Hepatocyte (in vitro differentiated cells): ENCODE measurements around the gene ASTN2. TPM values are rescaled to one million over a fixed set of nuclear protein-coding genes. Genes with fewer than 3 reads are reported as not detected.

Source experiments
- DNase-seq: peaks from one replicate; pipeline ENCODE4 v3.0.0-alpha.2; 2016; ENCODE audit warnings: low spot score
- H2AFZ ChIP-seq: fragments of 200-600 bp; sonication (generic); 2 replicates; pipeline ENCODE4 v1.6.0; 2016; ENCODE audit warnings: antibody characterized with exemption, mild to moderate bottlenecking
- H3K27ac ChIP-seq: fragments of 200-600 bp; sonication (generic); 2 replicates; pipeline ENCODE4 v1.5.1; 2016; ENCODE audit warnings: mild to moderate bottlenecking
- H3K27me3 ChIP-seq: fragments of 200-600 bp; sonication (generic); 2 replicates; pipeline ENCODE4 v1.6.1; 2016
- H3K36me3 ChIP-seq: fragments of 200-600 bp; sonication (generic); replicated peaks from 2 replicates; pipeline ENCODE4 v1.5.1; 2016; ENCODE audit warnings: low read depth; ENCODE audit not compliant: insufficient read depth
- H3K4me1 ChIP-seq: fragments of 200-600 bp; sonication (generic); 2 replicates; pipeline ENCODE4 v1.5.1; 2016; ENCODE audit warnings: mild to moderate bottlenecking, moderate library complexity; ENCODE audit not compliant: insufficient read depth
- H3K4me2 ChIP-seq: fragments of 200-600 bp; sonication (generic); 2 replicates; pipeline ENCODE4 v1.6.0; 2016
- H3K4me3 ChIP-seq: fragments of 200-600 bp; sonication (generic); 2 replicates; pipeline ENCODE4 v1.5.1; 2016; ENCODE audit warnings: mild to moderate bottlenecking
- H3K79me2 ChIP-seq: fragments of 200-600 bp; sonication (generic); 2 replicates; pipeline ENCODE4 v1.6.0; 2017; ENCODE audit warnings: mild to moderate bottlenecking
- H3K9me2 ChIP-seq: fragments of 200-600 bp; sonication (generic); replicated peaks from 2 replicates; pipeline ENCODE4 v1.6.0; 2017; ENCODE audit warnings: mild to moderate bottlenecking; ENCODE audit not compliant: insufficient read depth
- H3K9me3 ChIP-seq: fragments of 200-600 bp; sonication (generic); 2 replicates; pipeline ENCODE4 v1.5.1; 2016; ENCODE audit warnings: low read depth, mild to moderate bottlenecking
- H4K20me1 ChIP-seq: fragments of 200-600 bp; sonication (generic); 2 replicates; pipeline ENCODE4 v1.6.0; 2016; ENCODE audit warnings: mild to moderate bottlenecking; ENCODE audit not compliant: insufficient read depth, poor library complexity, severe bottlenecking
- CTCF ChIP-seq: fragments of 200-600 bp; sonication (generic); IDR thresholded peaks from 2 replicates; pipeline ENCODE4 v1.5.1; 2016; ENCODE audit warnings: antibody characterized with exemption, mild to moderate bottlenecking; ENCODE audit not compliant: poor library complexity
- EZH2 ChIP-seq: fragments of 200-600 bp; sonication (generic); IDR thresholded peaks from 2 replicates; pipeline ENCODE4 v1.6.1; 2016; ENCODE audit warnings: antibody characterized with exemption, mild to moderate bottlenecking, borderline replicate concordance
- EZH2phosphoT487 ChIP-seq: fragments of 200-600 bp; sonication (generic); IDR thresholded peaks from one replicate; pipeline ENCODE4 v1.6.1; 2018; ENCODE audit warnings: antibody characterized with exemption, mild to moderate bottlenecking, low read depth, moderate library complexity; ENCODE audit not compliant: unreplicated experiment, severe bottlenecking
- WGBS: methylation state at CpG from one replicate; pipeline ENCODE4 v1.1.6; 2016; ENCODE audit warnings: low lambda C conversion rate; ENCODE audit errors: missing lambda C conversion rate; 5-methylcytosine and 5-hydroxymethylcytosine counted together
- polyA plus RNA-seq: library from polyadenylated mRNA; unstranded; fragments of >200 nt; fragmentation: Nextera tagmentation; extraction: Ambion mirVana; gene quantifications from 2 replicates; pipeline ENCODE4 v1.2.1, GENCODE V29; 2016
- total RNA-seq: library from RNA; depleted of rRNA; stranded (reverse); fragments of >200 nt; gene quantifications from 2 replicates; pipeline ENCODE4 v1.2.3, GENCODE V29; 2014

The ASTN2 gene
- total and polyA plus RNA-seq, 2 experiments from 2014 or later, result 6.4 to 8.4 TPM

GRCh38 chr9:116387934-116388698 lies 1026.7 kb downstream of the ASTN2 start:
- no peak overlapping the region for H2AFZ ChIP-seq
- no peaks in the 10 kb centered on the region for H3K79me2 ChIP-seq
- DNase-seq, result no peak
- H3K4me2 ChIP-seq, result no peak overlapping the region
- no peak overlapping the region for H3K27ac ChIP-seq
- no peak for TF ChIP-seq EZH2phosphoT487
- no peak for TF ChIP-seq CTCF
- TF ChIP-seq EZH2, result no peak
- H4K20me1 ChIP-seq, result no peaks in the 10 kb centered on the region
- no peaks in the 10 kb centered on the region for H3K4me1 ChIP-seq
- no peak overlapping the region for H3K4me3 ChIP-seq
- 77% methylated on average over 6 of the region's 6 CpGs for WGBS
- H3K9me3 ChIP-seq, result no peaks in the 10 kb centered on the region
- no peaks in the 10 kb centered on the region for H3K9me2 ChIP-seq
- no peaks in the 10 kb centered on the region for H3K27me3 ChIP-seq
- H3K36me3 ChIP-seq, result no peaks in the 10 kb centered on the region

GRCh38 chr9:116383936-116384335 lies 1030.9 kb downstream of the ASTN2 start:
- H3K36me3 ChIP-seq, result no peaks in the 10 kb centered on the region
- WGBS, result 44% methylated on average over 4 of the region's 4 CpGs
- H3K4me3 ChIP-seq, result no peak overlapping the region
- H3K27me3 ChIP-seq, result no peaks in the 10 kb centered on the region
- no peaks in the 10 kb centered on the region for H3K9me3 ChIP-seq
- DNase-seq, result no peak
- H4K20me1 ChIP-seq, result no peaks in the 10 kb centered on the region
- H3K9me2 ChIP-seq, result no peaks in the 10 kb centered on the region
- no peak overlapping the region for H3K4me2 ChIP-seq
- H2AFZ ChIP-seq, result no peak overlapping the region
- H3K27ac ChIP-seq, result no peak overlapping the region
- no peak for TF ChIP-seq EZH2
- TF ChIP-seq EZH2phosphoT487, result no peak
- no peak for TF ChIP-seq CTCF
- H3K79me2 ChIP-seq, result no peaks in the 10 kb centered on the region
- no peaks in the 10 kb centered on the region for H3K4me1 ChIP-seq

- TF ChIP-seq CTCF, result no peak
- TF ChIP-seq EZH2, result no peak
- no peak for TF ChIP-seq EZH2phosphoT487
- H3K27me3 ChIP-seq, result no peaks in the 10 kb centered on the region
Measured at GRCh38 chr9:116383133-116383532, 1031.7 kb downstream of the ASTN2 start.

GRCh38 chr9:116382053-116382452 lies 1032.8 kb downstream of the ASTN2 start:
- Histone ChIP-seq H3K27me3 (no peaks in the 10 kb centered on the region), H3K79me2 (no peaks in the 10 kb centered on the region), H3K9me3 (no peaks in the 10 kb centered on the region), H3K36me3 (no peaks in the 10 kb centered on the region), H3K9me2 (no peaks in the 10 kb centered on the region), H4K20me1 (no peaks in the 10 kb centered on the region), H3K4me1 (no peaks in the 10 kb centered on the region), H3K4me2 (no peak overlapping the region), H3K27ac (no peak overlapping the region), H3K4me3 (no peak overlapping the region), H2AFZ (no peak overlapping the region)
- TF ChIP-seq EZH2, result no peak
- no peak for TF ChIP-seq CTCF
- TF ChIP-seq EZH2phosphoT487, result no peak
- 82% methylated on average over 4 of the region's 4 CpGs for WGBS
- no peak for DNase-seq

More at GRCh38 chr9:116383133-116383532, 1031.7 kb downstream of the ASTN2 start:
- 86% methylated on average over 5 of the region's 5 CpGs for WGBS
- Histone ChIP-seq H3K27ac (no peak overlapping the region), H3K4me1 (no peaks in the 10 kb centered on the region), H3K9me2 (no peaks in the 10 kb centered on the region), H3K4me2 (no peak overlapping the region), H2AFZ (no peak overlapping the region), H3K4me3 (no peak overlapping the region), H3K9me3 (no peaks in the 10 kb centered on the region), H4K20me1 (no peaks in the 10 kb centered on the region), H3K79me2 (no peaks in the 10 kb centered on the region), H3K36me3 (no peaks in the 10 kb centered on the region)
- no peak for DNase-seq
